ENCODE results near the gene KLF6. TPM values are rescaled to one million over a fixed set of nuclear protein-coding genes. Genes with fewer than 3 reads are reported as not detected.

The KLF6 gene
- polyA plus RNA-seq, 1 experiment = 79.0 TPM

DNA sequence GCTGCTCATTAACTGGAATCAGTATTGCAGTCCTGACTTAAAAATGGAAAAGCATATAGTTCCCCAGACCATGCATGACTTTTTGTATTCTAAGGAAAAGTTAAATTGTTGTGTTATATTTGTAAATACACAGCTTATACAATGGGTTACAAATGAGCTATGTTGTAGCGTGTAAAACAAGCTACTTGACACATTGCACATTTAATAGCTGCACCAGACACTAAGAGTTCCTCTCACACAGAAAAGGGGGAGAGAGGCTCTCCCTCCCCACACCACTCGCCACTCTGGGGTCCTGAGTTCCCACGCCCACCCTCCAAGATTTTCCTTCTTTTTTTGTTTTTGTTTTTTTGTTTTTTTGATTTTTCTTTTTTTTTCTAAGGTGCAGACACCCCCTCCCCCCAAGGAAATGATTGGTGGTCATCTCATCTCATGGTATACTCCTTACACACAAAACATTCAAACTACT is 6.3 kb downstream of the KLF6 start:
- ChIA-PET POLR2A (no interaction called here), CTCF (interaction anchor here (2.0 kb wide), 1 partner anchor 581 kb away, joined by 5 read pairs; no protein-coding TSS in a partner anchor)
- no peak for DNase-seq (ENCODE audit: low read depth)
- Histone ChIP-seq H3K36me3 (ENCODE audit: control insufficient read depth, insufficient read depth, low read length) (peaks cover 27% of the 10 kb centered on the region), H3K27me3 (ENCODE audit: control insufficient read depth, insufficient read depth, low read length) (no peaks in the 10 kb centered on the region), H3K4me3 (ENCODE audit: low read depth, low read length) (no peak overlapping the region)
- TF ChIP-seq, protein P1, sequence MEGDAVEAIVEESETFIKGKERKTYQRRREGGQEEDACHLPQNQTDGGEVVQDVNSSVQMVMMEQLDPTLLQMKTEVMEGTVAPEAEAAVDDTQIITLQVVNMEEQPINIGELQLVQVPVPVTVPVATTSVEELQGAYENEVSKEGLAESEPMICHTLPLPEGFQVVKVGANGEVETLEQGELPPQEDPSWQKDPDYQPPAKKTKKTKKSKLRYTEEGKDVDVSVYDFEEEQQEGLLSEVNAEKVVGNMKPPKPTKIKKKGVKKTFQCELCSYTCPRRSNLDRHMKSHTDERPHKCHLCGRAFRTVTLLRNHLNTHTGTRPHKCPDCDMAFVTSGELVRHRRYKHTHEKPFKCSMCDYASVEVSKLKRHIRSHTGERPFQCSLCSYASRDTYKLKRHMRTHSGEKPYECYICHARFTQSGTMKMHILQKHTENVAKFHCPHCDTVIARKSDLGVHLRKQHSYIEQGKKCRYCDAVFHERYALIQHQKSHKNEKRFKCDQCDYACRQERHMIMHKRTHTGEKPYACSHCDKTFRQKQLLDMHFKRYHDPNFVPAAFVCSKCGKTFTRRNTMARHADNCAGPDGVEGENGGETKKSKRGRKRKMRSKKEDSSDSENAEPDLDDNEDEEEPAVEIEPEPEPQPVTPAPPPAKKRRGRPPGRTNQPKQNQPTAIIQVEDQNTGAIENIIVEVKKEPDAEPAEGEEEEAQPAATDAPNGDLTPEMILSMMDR (IDR thresholded peaks at IDR 0.05; ENCODE audit: insufficient read depth, low read depth, low read length) = no peak

- H3K4me3 ChIP-seq (ENCODE audit: low read depth, low read length) = no peak overlapping the region
- ChIA-PET POLR2A (no interaction called here), CTCF (interaction anchor here (2.0 kb wide), 1 partner anchor 581 kb away, joined by 5 read pairs; no protein-coding TSS in a partner anchor)
- H3K36me3 ChIP-seq (ENCODE audit: control insufficient read depth, insufficient read depth, low read length) = peaks cover 27% of the 10 kb centered on the region
- DNase-seq (ENCODE audit: low read depth) = no peak
- no peaks in the 10 kb centered on the region for H3K27me3 ChIP-seq (ENCODE audit: control insufficient read depth, insufficient read depth, low read length)
- TF ChIP-seq, protein P1 (IDR thresholded peaks at IDR 0.05; ENCODE audit: insufficient read depth, low read depth, low read length) = no peak
These were observed 6.9 kb downstream of the KLF6 start for GRCh38 chr10:3777981-3778691.

DNA sequence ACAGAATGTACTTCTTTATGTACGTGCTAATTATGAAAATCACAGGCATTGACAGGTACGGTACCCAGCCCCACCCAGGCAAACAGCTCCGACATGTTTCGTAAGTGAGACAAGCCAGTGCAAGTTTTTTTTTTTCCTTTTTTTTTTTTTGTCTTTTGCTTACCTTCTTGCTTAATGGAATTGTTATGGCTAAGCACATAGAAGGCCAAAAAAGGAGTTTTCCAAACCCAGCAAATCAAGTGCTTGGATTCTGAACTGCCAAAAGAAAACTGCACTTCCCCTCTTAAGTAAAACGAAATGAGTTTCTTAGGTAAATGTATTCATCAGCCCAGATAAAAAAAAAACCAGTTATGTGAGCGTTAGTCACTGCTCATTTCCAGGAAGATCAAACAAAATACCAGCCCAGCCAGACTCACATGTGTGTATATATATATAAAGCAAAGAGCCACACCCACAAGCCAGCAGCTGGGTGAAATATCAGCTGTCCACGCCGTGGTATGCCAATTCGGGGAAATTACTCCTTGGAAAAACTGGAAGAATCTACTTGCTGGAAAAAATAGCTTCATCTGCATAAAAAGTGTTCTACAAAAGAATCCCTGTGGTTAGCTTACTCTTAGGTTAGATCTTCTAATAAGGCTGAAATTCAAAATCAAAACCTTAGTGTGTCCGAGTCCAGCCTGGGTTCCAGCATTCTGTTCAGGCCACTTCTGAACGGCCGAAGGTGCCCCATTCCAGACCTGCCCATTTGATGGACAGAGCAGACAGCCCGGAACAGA is 8.0 kb downstream of the KLF6 start:
- Histone ChIP-seq H3K27me3 (ENCODE audit: control insufficient read depth, insufficient read depth, low read length) (no peaks in the 10 kb centered on the region), H3K36me3 (ENCODE audit: control insufficient read depth, insufficient read depth, low read length) (peaks cover 27% of the 10 kb centered on the region), H3K4me3 (ENCODE audit: low read depth, low read length) (no peak overlapping the region)
- TF ChIP-seq, protein P1 (IDR thresholded peaks at IDR 0.05; ENCODE audit: insufficient read depth, low read depth, low read length) = no peak
- DNase-seq (ENCODE audit: low read depth) = no peak
- ChIA-PET POLR2A (interaction anchor here (0.5 to 0.6 kb wide), 2 partner anchors 8 to 250 kb away, joined by 4 read pairs; partner anchors contain the start of gene KLF6), CTCF (interaction anchor here (0.6 to 2.0 kb wide), 4 partner anchors 525 to 580 kb away, joined by 3 to 5 read pairs (median 3); no protein-coding TSS in a partner anchor)

DNA sequence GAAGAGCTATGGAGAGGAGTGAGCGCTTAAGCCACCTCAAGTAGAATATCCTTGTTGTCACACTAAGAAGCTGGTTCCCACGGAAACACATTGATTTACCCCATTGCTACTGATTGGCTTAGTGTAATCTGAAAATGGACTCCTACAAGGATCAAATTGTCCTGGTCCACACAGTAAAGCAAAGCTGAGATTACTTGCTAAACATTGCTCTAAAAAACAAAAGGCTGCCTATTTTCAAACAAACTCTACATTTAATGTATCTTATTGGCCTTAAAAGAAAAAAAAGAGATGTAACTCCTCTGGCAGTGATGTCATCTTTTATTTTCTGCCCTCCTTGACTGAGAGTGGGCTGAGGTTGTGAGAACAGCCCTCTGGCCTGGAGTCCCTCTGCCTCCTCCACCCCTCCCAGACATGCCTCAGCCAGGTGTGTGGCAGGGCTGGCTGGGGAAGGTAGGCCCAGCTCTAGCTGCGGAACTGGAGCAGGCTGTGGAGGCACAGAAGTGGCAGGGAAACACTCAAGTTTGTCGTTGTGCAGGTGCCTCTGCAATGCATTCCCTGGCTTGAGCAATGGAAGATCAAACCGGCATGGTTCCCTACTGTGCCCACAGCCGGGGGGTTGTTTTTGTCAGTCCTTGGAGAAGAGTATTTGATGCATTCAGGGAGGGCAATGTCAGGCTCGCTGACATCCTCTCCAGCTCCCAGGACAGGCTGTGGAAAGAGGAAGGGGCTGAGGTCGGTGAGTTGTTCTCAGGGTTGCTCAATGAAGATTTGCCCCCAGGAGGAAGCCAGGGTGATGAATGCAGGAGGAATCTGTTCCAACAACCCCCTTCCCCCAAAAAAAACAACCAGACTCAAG is 9.1 kb downstream of the KLF6 start:
- ChIA-PET CTCF (interaction anchor here (0.8 kb wide), 1 partner anchor 881 kb away, joined by 3 read pairs; no protein-coding TSS in a partner anchor), POLR2A (interaction anchor here (0.6 to 1.0 kb wide), 2 partner anchors 9 to 783 kb away, joined by 3 to 6 read pairs; partner anchors contain the start of gene KLF6)
- no peak overlapping the region for H3K4me3 ChIP-seq (ENCODE audit: low read depth, low read length)
- H3K27me3 ChIP-seq (ENCODE audit: control insufficient read depth, insufficient read depth, low read length) = no peaks in the 10 kb centered on the region
- H3K36me3 ChIP-seq (ENCODE audit: control insufficient read depth, insufficient read depth, low read length) = peaks cover 18% of the 10 kb centered on the region
- TF ChIP-seq, protein P1 (IDR thresholded peaks at IDR 0.05; ENCODE audit: insufficient read depth, low read depth, low read length) = no peak
- DNase-seq (ENCODE audit: low read depth) = no peak
